Tongue (tissue), 2 donors: Measurements from ENCODE around the gene CACNB2. TPM values are rescaled to one million over a fixed set of nuclear protein-coding genes. Genes with fewer than 3 reads are reported as not detected.

Experiments used
- DNase-seq: peaks from one replicate; pipeline ENCODE4 v3.0.0-alpha.2; 2015
- total RNA-seq: library from RNA; depleted of rRNA; stranded (reverse); fragments of >200 nt; gene quantifications from one replicate; pipeline ENCODE4 v1.2.3, GENCODE V29; 2014

Gene CACNB2
- total RNA-seq, 1 donor from 2014 or later: 3.3 TPM

GRCh38 chr10:18293536-18294510 lies 153.6 kb downstream of the CACNB2 start:
- DNase-seq: no peak

GRCh38 chr10:18294633-18295032 lies 154.4 kb downstream of the CACNB2 start:
- DNase-seq: no peak

- no peak for DNase-seq
These were observed 157.4 kb downstream of the CACNB2 start for GRCh38 chr10:18297659-18298058.

GRCh38 chr10:18298256-18298655 lies 158.0 kb downstream of the CACNB2 start:
- DNase-seq: no peak

GRCh38 chr10:18303851-18304801 lies 163.9 kb downstream of the CACNB2 start:
- peak; percentile 18 for DNase-seq

GRCh38 chr10:18306031-18306430 lies 165.8 kb downstream of the CACNB2 start:
- no peak for DNase-seq

- no peak for DNase-seq
These were observed 168.4 kb downstream of the CACNB2 start for GRCh38 chr10:18308600-18308999.

- no peak for DNase-seq
These were observed 170.5 kb downstream of the CACNB2 start for GRCh38 chr10:18310761-18311160.

GRCh38 chr10:18312374-18313139 lies 172.3 kb downstream of the CACNB2 start:
- peak; percentile 55 for DNase-seq

GRCh38 chr10:18313140-18313530 lies 172.9 kb downstream of the CACNB2 start:
- no peak for DNase-seq

- no peak for DNase-seq
These were observed 173.4 kb downstream of the CACNB2 start for GRCh38 chr10:18313626-18314025.

- no peak for DNase-seq
These were observed 179.4 kb downstream of the CACNB2 start for GRCh38 chr10:18319628-18320027.

- DNase-seq: no peak
These were observed 181.1 kb downstream of the CACNB2 start for GRCh38 chr10:18321371-18321770.

- DNase-seq: no peak
These were observed 183.7 kb downstream of the CACNB2 start for GRCh38 chr10:18323916-18324315.

- no peak for DNase-seq
These were observed 185.2 kb downstream of the CACNB2 start for GRCh38 chr10:18325410-18325809.

GRCh38 chr10:18325889-18326531 lies 185.8 kb downstream of the CACNB2 start:
- DNase-seq: peak; percentile 35

- no peak for DNase-seq
These were observed 188.7 kb downstream of the CACNB2 start for GRCh38 chr10:18328941-18329340.

- DNase-seq: no peak
These were observed 191.8 kb downstream of the CACNB2 start for GRCh38 chr10:18332048-18332447.

- no peak for DNase-seq
These were observed 192.3 kb downstream of the CACNB2 start for GRCh38 chr10:18332484-18332883.

- peak; percentile 30 for DNase-seq
These were observed 193.4 kb downstream of the CACNB2 start for GRCh38 chr10:18333621-18334020.

- peak; percentile 12 for DNase-seq
These were observed 194.1 kb downstream of the CACNB2 start for GRCh38 chr10:18334116-18334867.
